ENCODE results near the gene OR13C4. TPM values are rescaled to one million over a fixed set of nuclear protein-coding genes. Genes with fewer than 3 reads are reported as not detected.
"Not testable (repeated sequence)": the region's sequence is repeated elsewhere in the genome, so short reads cannot be mapped to it uniquely, and the experiment has no call there.

The OR13C4 gene
- polyA plus RNA-seq, 1 experiment = not detected

DNA sequence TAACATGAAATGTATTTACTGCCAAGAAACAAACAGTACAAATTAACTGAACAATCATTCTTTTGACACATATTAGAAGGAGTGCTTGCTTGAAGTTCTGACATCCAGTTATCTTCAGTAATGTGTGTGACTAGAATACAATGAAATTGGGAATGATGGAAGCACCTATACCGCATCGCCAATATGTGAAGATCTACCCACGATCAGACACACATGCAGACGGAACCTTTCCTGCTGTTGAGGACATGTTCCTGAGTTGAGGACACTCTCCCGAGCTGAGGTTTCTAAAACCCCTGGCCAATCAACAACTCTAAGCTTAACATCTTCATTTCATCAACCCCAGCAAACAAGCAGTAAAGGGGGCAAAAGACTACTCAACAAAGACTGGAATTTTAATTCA lies 9.7 kb upstream of the OR13C4 start, which contains the start of gene OR13C3:
OR13C3 (minus strand) TSS at position 101 of the 400 bp plus-strand sequence. CDS start 133 bp downstream, outside the sequence.
- Histone ChIP-seq H3K9me3 (ENCODE audit: control insufficient read depth, insufficient read depth, low read length) (no peaks in the 10 kb centered on the region), H3K27ac (ENCODE audit: low read depth, low read length) (no peak within 1 kb of the TSS), H3K4me3 (ENCODE audit: low read depth, low read length) (no peak within 1 kb of the TSS), H3K27me3 (ENCODE audit: control insufficient read depth, insufficient read depth, low read length) (no peaks in the 10 kb centered on the region)
- TF ChIP-seq, protein P1, sequence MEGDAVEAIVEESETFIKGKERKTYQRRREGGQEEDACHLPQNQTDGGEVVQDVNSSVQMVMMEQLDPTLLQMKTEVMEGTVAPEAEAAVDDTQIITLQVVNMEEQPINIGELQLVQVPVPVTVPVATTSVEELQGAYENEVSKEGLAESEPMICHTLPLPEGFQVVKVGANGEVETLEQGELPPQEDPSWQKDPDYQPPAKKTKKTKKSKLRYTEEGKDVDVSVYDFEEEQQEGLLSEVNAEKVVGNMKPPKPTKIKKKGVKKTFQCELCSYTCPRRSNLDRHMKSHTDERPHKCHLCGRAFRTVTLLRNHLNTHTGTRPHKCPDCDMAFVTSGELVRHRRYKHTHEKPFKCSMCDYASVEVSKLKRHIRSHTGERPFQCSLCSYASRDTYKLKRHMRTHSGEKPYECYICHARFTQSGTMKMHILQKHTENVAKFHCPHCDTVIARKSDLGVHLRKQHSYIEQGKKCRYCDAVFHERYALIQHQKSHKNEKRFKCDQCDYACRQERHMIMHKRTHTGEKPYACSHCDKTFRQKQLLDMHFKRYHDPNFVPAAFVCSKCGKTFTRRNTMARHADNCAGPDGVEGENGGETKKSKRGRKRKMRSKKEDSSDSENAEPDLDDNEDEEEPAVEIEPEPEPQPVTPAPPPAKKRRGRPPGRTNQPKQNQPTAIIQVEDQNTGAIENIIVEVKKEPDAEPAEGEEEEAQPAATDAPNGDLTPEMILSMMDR (IDR thresholded peaks at IDR 0.05; ENCODE audit: low read depth, low read length) = no peak
- ChIA-PET POLR2A (no interaction called here), CTCF (no interaction called here)
- DNase-seq (ENCODE audit: low read depth, low spot score) = no peak

DNA sequence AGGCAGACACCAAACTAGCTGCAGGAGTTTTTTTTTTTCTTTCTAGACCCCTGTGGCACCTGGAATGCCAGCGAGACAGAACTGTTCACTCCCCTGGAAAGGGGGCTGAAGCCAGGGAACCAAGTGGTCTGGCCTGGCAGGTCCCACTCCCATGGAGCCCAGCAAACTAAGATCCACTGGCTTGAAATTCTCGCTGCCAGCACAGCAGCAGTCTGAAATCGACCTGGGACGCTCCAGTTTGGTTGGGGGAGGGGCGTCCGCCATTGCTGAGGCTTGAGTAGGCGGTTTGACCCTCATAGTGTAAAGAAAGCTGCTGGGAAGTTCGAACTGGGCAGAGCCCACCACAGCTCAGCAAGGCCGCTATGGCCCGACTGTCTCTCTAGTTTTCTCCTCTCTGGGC lies 6.8 kb downstream of the OR13C4 start:
- peaks cover 20% of the 10 kb centered on the region for H3K9me3 ChIP-seq (ENCODE audit: control insufficient read depth, insufficient read depth, low read length)
- H3K4me3 ChIP-seq (ENCODE audit: low read depth, low read length); DNase-seq (ENCODE audit: low read depth, low spot score); POLR2A ChIA-PET; H3K27me3 ChIP-seq (ENCODE audit: control insufficient read depth, insufficient read depth, low read length); CTCF ChIA-PET; H3K27ac ChIP-seq (ENCODE audit: low read depth, low read length): not testable (repeated sequence)

DNA sequence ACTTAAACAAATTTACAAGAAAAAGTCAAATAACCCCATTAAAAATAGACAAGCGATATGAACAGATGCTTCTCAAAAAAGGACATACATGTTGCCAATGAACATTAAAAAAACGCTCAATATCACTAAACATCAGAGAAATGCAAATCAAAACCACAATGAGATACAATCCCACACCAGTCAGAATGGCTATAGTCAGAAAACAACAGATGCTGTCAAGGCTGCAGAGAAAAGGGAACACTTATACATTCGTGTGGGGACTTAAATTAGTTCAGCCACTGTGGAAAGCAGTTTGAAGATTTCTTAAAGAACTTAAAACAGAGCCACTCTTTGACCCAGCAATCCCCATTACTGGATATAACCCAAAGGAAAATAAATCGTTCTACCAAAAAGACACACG lies 12.1 kb downstream of the OR13C4 start:
- no peak for DNase-seq (ENCODE audit: low read depth, low spot score)
- Histone ChIP-seq H3K27me3 (ENCODE audit: control insufficient read depth, insufficient read depth, low read length) (no peaks in the 10 kb centered on the region), H3K9me3 (ENCODE audit: control insufficient read depth, insufficient read depth, low read length) (peaks cover 9% of the 10 kb centered on the region), H3K27ac (ENCODE audit: low read depth, low read length) (no peak overlapping the region), H3K4me3 (ENCODE audit: low read depth, low read length) (no peak overlapping the region)
- POLR2A ChIA-PET = no interaction called here
- TF ChIP-seq, protein P1 (IDR thresholded peaks at IDR 0.05; ENCODE audit: low read depth, low read length) = no peak
- CTCF ChIA-PET = no interaction called here

DNA sequence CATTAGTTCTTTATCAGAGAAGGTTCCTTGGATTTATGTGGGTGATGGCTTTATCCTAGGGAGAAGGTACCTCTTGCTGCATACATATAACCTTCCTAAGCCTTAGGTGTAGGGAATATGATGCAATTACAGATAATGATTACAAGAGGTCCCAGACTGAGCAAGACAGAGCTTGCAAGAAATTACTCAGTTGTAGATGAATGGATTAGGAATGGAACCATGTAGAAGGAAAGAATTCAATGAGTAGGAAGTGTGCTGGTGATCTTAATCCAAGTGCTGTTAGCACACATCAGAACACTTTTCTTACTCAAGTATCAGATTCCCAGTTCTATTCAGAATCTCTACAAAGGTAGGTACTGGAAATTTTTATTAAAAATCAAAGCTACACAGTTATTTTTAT lies 20.4 kb downstream of the OR13C4 start:
- DNase-seq (ENCODE audit: low read depth, low spot score) = no peak
- Histone ChIP-seq H3K27me3 (ENCODE audit: control insufficient read depth, insufficient read depth, low read length) (no peaks in the 10 kb centered on the region), H3K9me3 (ENCODE audit: control insufficient read depth, insufficient read depth, low read length) (peaks cover 12% of the 10 kb centered on the region; the same call in 1 of the 2 replicates), H3K4me3 (ENCODE audit: low read depth, low read length) (no peak overlapping the region), H3K27ac (ENCODE audit: low read depth, low read length) (no peak overlapping the region)
- ChIA-PET CTCF (no interaction called here), POLR2A (no interaction called here)
- TF ChIP-seq, protein P1 (IDR thresholded peaks at IDR 0.05; ENCODE audit: low read depth, low read length) = no peak

DNA sequence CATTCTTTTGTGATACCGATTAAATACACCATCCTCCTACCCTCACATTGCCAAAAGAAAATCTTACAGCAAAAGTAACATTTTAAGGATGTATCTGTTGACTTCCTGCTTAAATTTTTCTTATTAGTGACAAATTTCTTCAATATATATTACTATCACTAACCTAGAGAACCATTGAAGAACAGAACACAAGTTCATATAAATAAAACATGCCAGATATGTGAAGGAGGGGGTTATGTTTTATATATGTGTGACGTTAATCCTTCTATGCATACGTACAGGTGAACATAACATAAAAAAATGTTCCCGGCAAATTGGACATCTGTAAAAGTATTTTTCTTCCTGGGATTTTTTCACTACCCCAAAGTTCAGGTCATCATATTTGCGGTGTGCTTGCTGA lies 23.0 kb downstream of the OR13C4 start, which contains the start of gene OR13F1:
OR13F1 (plus strand) TSS at position 301 of the 400 bp plus-strand sequence; CDS start at position 301, 0 bp downstream.
- Histone ChIP-seq H3K9me3 (ENCODE audit: control insufficient read depth, insufficient read depth, low read length) (peaks cover 8% of the 10 kb centered on the region; the same call in 1 of the 2 replicates), H3K27ac (ENCODE audit: low read depth, low read length) (no peak within 1 kb of the TSS), H3K27me3 (ENCODE audit: control insufficient read depth, insufficient read depth, low read length) (no peaks in the 10 kb centered on the region), H3K4me3 (ENCODE audit: low read depth, low read length) (no peak within 1 kb of the TSS)
- ChIA-PET POLR2A (no interaction called here), CTCF (no interaction called here)
- TF ChIP-seq, protein P1 (IDR thresholded peaks at IDR 0.05; ENCODE audit: low read depth, low read length) = no peak
- no peak for DNase-seq (ENCODE audit: low read depth, low spot score)

DNA sequence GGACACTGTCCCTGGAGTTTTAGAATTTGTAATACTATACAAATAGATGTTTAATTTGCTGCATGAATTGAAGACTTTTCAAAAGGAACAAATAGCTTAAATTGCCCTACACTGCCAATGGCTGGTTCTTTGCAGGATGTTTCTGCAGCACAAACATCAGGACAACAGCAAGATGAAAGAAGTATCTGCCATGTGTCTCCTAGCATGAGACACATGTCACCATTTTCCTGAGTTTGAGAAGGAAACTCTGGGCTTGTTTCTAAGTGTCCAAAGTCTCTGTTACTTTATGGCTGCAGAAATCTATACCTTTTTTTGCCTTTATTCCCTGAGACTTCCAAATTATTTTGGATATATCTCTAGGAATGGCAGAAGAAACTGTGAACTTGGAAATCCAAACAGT lies 23.6 kb downstream of the OR13C4 start:
- H3K9me3 ChIP-seq (ENCODE audit: control insufficient read depth, insufficient read depth, low read length) = peaks cover 8% of the 10 kb centered on the region; the same call in 1 of the 2 replicates
- TF ChIP-seq, protein P1 (IDR thresholded peaks at IDR 0.05; ENCODE audit: low read depth, low read length) = no peak
- DNase-seq (ENCODE audit: low read depth, low spot score) = no peak
- no peak overlapping the region for H3K27ac ChIP-seq (ENCODE audit: low read depth, low read length)
- POLR2A ChIA-PET = no interaction called here
- no peaks in the 10 kb centered on the region for H3K27me3 ChIP-seq (ENCODE audit: control insufficient read depth, insufficient read depth, low read length)
- no peak overlapping the region for H3K4me3 ChIP-seq (ENCODE audit: low read depth, low read length)
- CTCF ChIA-PET = no interaction called here

All from AG04450 (cell line).